Islet of Langerhans (tissue), 1 donor: Measurements from ENCODE around the gene TFF2.

ENCODE experiments used
- FAIRE-seq: peaks from one replicate; lab custom pipeline; 2011; peaks lifted over from hg19 to GRCh38; lab: Jason Lieb, UNC

Gene TFF2

GRCh38 chr21:42320791-42321190 is 30.0 kb downstream of the TFF2 start:
- FAIRE-seq, result no peak

GRCh38 chr21:42319851-42320572 is 30.8 kb downstream of the TFF2 start:
- FAIRE-seq, result no peak

GRCh38 chr21:42319376-42319775 is 31.4 kb downstream of the TFF2 start:
- no peak for FAIRE-seq

- FAIRE-seq, result no peak
Observed at GRCh38 chr21:42317826-42318746, 32.7 kb downstream of the TFF2 start.

GRCh38 chr21:42317341-42317741 is 33.5 kb downstream of the TFF2 start:
- no peak for FAIRE-seq

- FAIRE-seq, result no peak
Observed at GRCh38 chr21:42316891-42317290, 33.9 kb downstream of the TFF2 start.

- peak; percentile 30 for FAIRE-seq
Observed at GRCh38 chr21:42315296-42315891, 35.4 kb downstream of the TFF2 start, which contains the start of gene TFF3. Gene TFF3, minus strand, starts transcription at chr21:42315409. Its CDS starts 35 bp downstream, at chr21:42315374.

GRCh38 chr21:42314616-42315295 is 36.0 kb downstream of the TFF2 start:
- no peak for FAIRE-seq

GRCh38 chr21:42313501-42313969 is 37.3 kb downstream of the TFF2 start:
- no peak for FAIRE-seq

GRCh38 chr21:42312626-42313104 is 38.1 kb downstream of the TFF2 start:
- no peak for FAIRE-seq

GRCh38 chr21:42311816-42312625 is 38.8 kb downstream of the TFF2 start:
- no peak for FAIRE-seq

GRCh38 chr21:42311160-42311559 is 39.6 kb downstream of the TFF2 start:
- no peak for FAIRE-seq

GRCh38 chr21:42310411-42311001 is 40.3 kb downstream of the TFF2 start:
- no peak for FAIRE-seq

- FAIRE-seq, result no peak
Observed at GRCh38 chr21:42309753-42310213, 41.0 kb downstream of the TFF2 start.

GRCh38 chr21:42308914-42309752 is 41.7 kb downstream of the TFF2 start:
- no peak for FAIRE-seq

- FAIRE-seq, result no peak
Observed at GRCh38 chr21:42308161-42308913, 42.5 kb downstream of the TFF2 start.

- FAIRE-seq, result no peak
Observed at GRCh38 chr21:42307106-42307505, 43.7 kb downstream of the TFF2 start.

- no peak for FAIRE-seq
Observed at GRCh38 chr21:42306366-42307035, 44.3 kb downstream of the TFF2 start.
